Measurements from ENCODE around the gene MTHFD1L.

The MTHFD1L gene

GRCh38 chr6:151143337-151143736 lies 277.8 kb downstream of the MTHFD1L start:
- in situ Hi-C loops (cut with HindIII; ENCODE audit: low sequenced_read_pairs): no loop called here
- TF ChIP-seq CTCF (IDR thresholded peaks at IDR 0.05; ENCODE audit: low read depth, low read length): no peak
- DNase-seq (ENCODE audit: low read depth, low spot score): no peak

GRCh38 chr6:151143806-151144205 lies 278.3 kb downstream of the MTHFD1L start:
- no peak for TF ChIP-seq CTCF (IDR thresholded peaks at IDR 0.05; ENCODE audit: low read depth, low read length)
- in situ Hi-C loops (cut with HindIII; ENCODE audit: low sequenced_read_pairs): no loop called here
- no peak for DNase-seq (ENCODE audit: low read depth, low spot score)
- no peak overlapping the region for H3K4me3 ChIP-seq (ENCODE audit: low read depth, low read length)

More at GRCh38 chr6:151143337-151143736, 277.8 kb downstream of the MTHFD1L start:
- H3K4me3 ChIP-seq (ENCODE audit: low read depth, low read length): no peak overlapping the region

GRCh38 chr6:151147118-151147832 lies 281.8 kb downstream of the MTHFD1L start:
- no peak overlapping the region for H3K4me3 ChIP-seq (ENCODE audit: low read depth, low read length)
- in situ Hi-C loops (cut with HindIII; ENCODE audit: low sequenced_read_pairs): no loop called here
- no peak for TF ChIP-seq CTCF (IDR thresholded peaks at IDR 0.05; ENCODE audit: low read depth, low read length)
- no peak for DNase-seq (ENCODE audit: low read depth, low spot score)

GRCh38 chr6:151148111-151148510 lies 282.6 kb downstream of the MTHFD1L start:
- DNase-seq (ENCODE audit: low read depth, low spot score): no peak
- in situ Hi-C loops (cut with HindIII; ENCODE audit: low sequenced_read_pairs): no loop called here

GRCh38 chr6:151149793-151150192 lies 284.3 kb downstream of the MTHFD1L start:
- no peak overlapping the region for H3K4me3 ChIP-seq (ENCODE audit: low read depth, low read length)
- in situ Hi-C loops (cut with HindIII; ENCODE audit: low sequenced_read_pairs): no loop called here
- no peak for TF ChIP-seq CTCF (IDR thresholded peaks at IDR 0.05; ENCODE audit: low read depth, low read length)
- no peak for DNase-seq (ENCODE audit: low read depth, low spot score)

More at GRCh38 chr6:151148111-151148510, 282.6 kb downstream of the MTHFD1L start:
- H3K4me3 ChIP-seq (ENCODE audit: low read depth, low read length): no peak overlapping the region
- no peak for TF ChIP-seq CTCF (IDR thresholded peaks at IDR 0.05; ENCODE audit: low read depth, low read length)

Measured in astrocyte of the spinal cord (primary cell).